OCI-LY7 (cell line): ENCODE data around the gene C1orf116. TPM values are rescaled to one million over a fixed set of nuclear protein-coding genes. Genes with fewer than 3 reads are reported as not detected.

Experiments used
- BruUV-seq: library from RNA; stranded (reverse); fragments of 400-500 nt; replicated peaks from 2 replicates; lab custom pipeline; 2021; lab: Mats Ljungman, UMichigan
- CTCF ChIA-PET: fragments of 300-600 bp; sonication (Branson Sonifier 250); formaldehyde crosslinking; loops from one replicate; lab custom pipeline; 2022; ENCODE audit warnings: antibody characterized with exemption; ENCODE audit not compliant: unreplicated experiment; lab: Charles Lee
- POLR2A ChIA-PET: fragments of 300-600 bp; sonication (Branson Sonifier 250); formaldehyde crosslinking; loops from one replicate; lab custom pipeline; 2022; ENCODE audit warnings: antibody characterized with exemption; lab: Charles Lee
- DNase-seq: peaks from one replicate; pipeline ENCODE4 v3.0.0-alpha.2; 2015; ENCODE audit warnings: low spot score
- H2AFZ ChIP-seq: fragments of 200-600 bp; sonication (generic), shearing (Covaris generic); 2 replicates; pipeline ENCODE4 v1.6.1; 2014; ENCODE audit warnings: mild to moderate bottlenecking, antibody characterized with exemption, low read length, moderate library complexity
- H3K27ac ChIP-seq: fragments of 200-600 bp; sonication (generic); 2 replicates; pipeline ENCODE4 v1.5.1; 2014; ENCODE audit warnings: mixed run types, low read depth, mild to moderate bottlenecking, moderate library complexity, low read length, inconsistent platforms; ENCODE audit not compliant: poor library complexity, severe bottlenecking
- H3K36me3 ChIP-seq: fragments of 200-600 bp; sonication (generic); 2 replicates; pipeline ENCODE4 v1.6.1; 2014; ENCODE audit warnings: mild to moderate bottlenecking, antibody characterized with exemption, low read length, moderate library complexity, mixed read lengths; ENCODE audit not compliant: insufficient read depth
- H3K4me1 ChIP-seq: fragments of 200-600 bp; sonication (generic); 2 replicates; pipeline ENCODE4 v1.5.1; 2014; ENCODE audit warnings: mild to moderate bottlenecking, low read length; ENCODE audit not compliant: insufficient read depth, poor library complexity, severe bottlenecking
- H3K4me2 ChIP-seq: fragments of 200-600 bp; sonication (generic); 2 replicates; pipeline ENCODE4 v1.6.1; 2014; ENCODE audit warnings: mild to moderate bottlenecking, low read length
- H3K4me3 ChIP-seq: fragments of 200-600 bp; sonication (generic); 2 replicates; pipeline ENCODE4 v1.5.1; 2014; ENCODE audit warnings: mild to moderate bottlenecking, low read depth, low read length; ENCODE audit not compliant: poor library complexity, severe bottlenecking
- H3K79me2 ChIP-seq: fragments of 200-600 bp; sonication (generic); 2 replicates; pipeline ENCODE4 v1.6.1; 2016; ENCODE audit warnings: low read depth, mild to moderate bottlenecking, low read length, moderate library complexity, mixed read lengths; ENCODE audit not compliant: insufficient read depth
- H3K9me2 ChIP-seq: fragments of 200-600 bp; sonication (generic); 2 replicates; pipeline ENCODE4 v1.6.1; 2016; ENCODE audit warnings: mild to moderate bottlenecking, low read length, mixed read lengths; ENCODE audit not compliant: insufficient read depth
- H3K9me3 ChIP-seq: fragments of 200-600 bp; sonication (generic); 2 replicates; pipeline ENCODE4 v1.6.1; 2014; ENCODE audit warnings: mild to moderate bottlenecking, mixed run types, low read length, mixed read lengths
- H4K20me1 ChIP-seq: fragments of 200-600 bp; sonication (generic); 2 replicates; pipeline ENCODE4 v1.6.1; 2014; ENCODE audit warnings: mild to moderate bottlenecking, antibody characterized with exemption, low read length, moderate library complexity, mixed read lengths; ENCODE audit not compliant: insufficient read depth
- EZH2phosphoT487 ChIP-seq: fragments of 200-600 bp; sonication (generic); IDR thresholded peaks from 2 replicates; pipeline ENCODE4 v1.6.1; 2018; ENCODE audit warnings: low read depth, borderline replicate concordance, mild to moderate bottlenecking, mixed run types, antibody characterized with exemption, low read length, moderate library complexity, mixed read lengths
- intact Hi-C: fragments of 100-400 bp; cut with micrococcal nuclease; formaldehyde crosslinking; loops from one replicate; pipeline ENCODE4 v1.10.0; 2022; ENCODE audit not compliant: unreplicated experiment
- total RNA-seq, 2 experiments: library from RNA; depleted of rRNA in 1 of 2; stranded (reverse); fragments of >200 nt in 1 of 2; shearing (Covaris generic) in 1 of 2; gene quantifications; 2 replicates each; pipeline ENCODE4 v1.2.3, GENCODE V29; 2014 to 2022
- TF ChIP-seq, protein P1 (sequence below): fragments of 200-600 bp; sonication (generic); conservative IDR thresholded peaks from 2 replicates; pipeline ENCODE4 v1.5.1; 2014; ENCODE audit warnings: mild to moderate bottlenecking, antibody characterized with exemption, low read length, moderate library complexity, mixed read lengths

C1orf116 gene
- total RNA-seq, 2 experiments from 2014 or later: not detected

DNA sequence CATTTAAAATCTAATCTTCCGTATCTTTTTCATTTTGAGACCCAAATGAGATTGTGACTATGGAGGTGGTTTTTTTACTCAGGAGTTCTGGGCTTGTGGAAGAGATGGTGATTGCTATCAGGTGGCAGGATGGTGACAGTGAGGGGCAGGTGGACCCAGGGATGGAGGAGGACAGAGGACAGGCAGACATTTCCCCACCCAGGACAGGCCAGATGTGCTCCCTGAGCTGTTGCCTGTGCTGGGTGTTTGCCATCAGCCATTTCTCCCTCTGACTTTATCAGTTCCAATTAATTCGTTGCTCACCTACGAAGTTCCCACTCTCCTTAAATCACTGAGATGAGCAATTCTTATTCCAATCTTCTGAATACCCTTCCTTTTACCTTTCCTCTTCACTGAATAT, 26.5 kb downstream of the C1orf116 start:
- CTCF ChIA-PET: no interaction called here
- no peak overlapping the region for H3K4me2 ChIP-seq
- H4K20me1 ChIP-seq: no peaks in the 10 kb centered on the region

DNA sequence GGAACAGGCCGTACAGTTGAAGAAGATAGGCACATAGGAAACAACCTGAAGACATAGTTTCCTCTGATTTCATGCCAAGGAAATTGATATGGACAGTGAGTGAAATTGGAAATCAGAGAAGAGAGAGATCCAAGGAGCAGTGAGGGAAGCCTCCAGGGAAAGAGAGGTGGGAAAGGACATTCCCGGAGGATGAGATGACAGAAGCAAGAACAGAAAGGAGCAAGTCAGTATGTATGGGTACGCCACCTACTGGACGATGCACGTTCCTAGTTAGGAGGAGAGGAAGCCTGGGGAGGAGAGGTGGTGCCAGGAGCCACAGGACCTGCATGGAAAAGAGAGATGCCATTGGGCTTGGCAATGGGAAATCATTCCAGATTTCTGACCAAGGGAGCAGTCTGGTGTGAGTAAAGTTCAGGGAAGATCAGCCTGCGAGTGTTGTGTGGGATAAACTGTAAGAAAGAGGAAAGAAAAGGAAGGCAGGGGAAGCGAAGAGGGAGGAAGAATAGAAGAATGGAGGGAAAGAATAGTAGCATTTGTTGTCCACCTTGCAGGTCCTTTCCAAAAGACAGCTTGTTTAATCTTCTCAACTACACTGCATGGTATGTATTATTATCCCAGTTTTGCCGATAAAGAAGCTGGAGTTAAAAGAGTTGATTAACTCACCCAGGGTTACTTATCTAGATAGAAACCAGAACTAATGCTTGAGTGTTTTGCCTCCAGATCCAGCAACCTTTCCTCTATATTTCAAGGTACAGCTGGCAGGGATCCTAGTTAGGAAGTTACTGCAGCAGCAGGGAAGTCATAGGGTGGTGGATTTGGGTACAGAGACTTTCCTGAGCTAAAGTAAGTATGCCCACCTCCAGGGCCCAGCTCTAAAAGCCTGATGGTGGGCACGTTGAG, 27.4 kb downstream of the C1orf116 start:
- H3K4me1 ChIP-seq: no peaks in the 10 kb centered on the region
- H4K20me1 ChIP-seq: no peaks in the 10 kb centered on the region
- no peaks in the 10 kb centered on the region for H3K79me2 ChIP-seq
- ChIA-PET POLR2A (interaction anchor here (0.6 kb wide), 1 partner anchor 16 kb away, joined by 3 read pairs; no protein-coding TSS in a partner anchor), CTCF (no interaction called here)
- no peaks in the 10 kb centered on the region for H3K36me3 ChIP-seq
- peak; percentile 55 for DNase-seq
- intact Hi-C loops: loop anchor here (10.0 kb wide), 1 partner anchor 70 kb away; no protein-coding TSS in a partner anchor
- H2AFZ ChIP-seq: no peak overlapping the region
- H3K27ac ChIP-seq: no peak overlapping the region
- H3K4me2 ChIP-seq: no peak overlapping the region
- no TSS peak for BruUV-seq
- TF ChIP-seq, protein P1, sequence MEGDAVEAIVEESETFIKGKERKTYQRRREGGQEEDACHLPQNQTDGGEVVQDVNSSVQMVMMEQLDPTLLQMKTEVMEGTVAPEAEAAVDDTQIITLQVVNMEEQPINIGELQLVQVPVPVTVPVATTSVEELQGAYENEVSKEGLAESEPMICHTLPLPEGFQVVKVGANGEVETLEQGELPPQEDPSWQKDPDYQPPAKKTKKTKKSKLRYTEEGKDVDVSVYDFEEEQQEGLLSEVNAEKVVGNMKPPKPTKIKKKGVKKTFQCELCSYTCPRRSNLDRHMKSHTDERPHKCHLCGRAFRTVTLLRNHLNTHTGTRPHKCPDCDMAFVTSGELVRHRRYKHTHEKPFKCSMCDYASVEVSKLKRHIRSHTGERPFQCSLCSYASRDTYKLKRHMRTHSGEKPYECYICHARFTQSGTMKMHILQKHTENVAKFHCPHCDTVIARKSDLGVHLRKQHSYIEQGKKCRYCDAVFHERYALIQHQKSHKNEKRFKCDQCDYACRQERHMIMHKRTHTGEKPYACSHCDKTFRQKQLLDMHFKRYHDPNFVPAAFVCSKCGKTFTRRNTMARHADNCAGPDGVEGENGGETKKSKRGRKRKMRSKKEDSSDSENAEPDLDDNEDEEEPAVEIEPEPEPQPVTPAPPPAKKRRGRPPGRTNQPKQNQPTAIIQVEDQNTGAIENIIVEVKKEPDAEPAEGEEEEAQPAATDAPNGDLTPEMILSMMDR: peak; percentile 86
- no peak for TF ChIP-seq EZH2phosphoT487
- no peaks in the 10 kb centered on the region for H3K9me3 ChIP-seq
- no peak overlapping the region for H3K4me3 ChIP-seq
- H3K9me2 ChIP-seq: no peaks in the 10 kb centered on the region

More for the DNA sequence above, 26.5 kb downstream of the C1orf116 start:
- H3K79me2 ChIP-seq: no peaks in the 10 kb centered on the region
- no peak overlapping the region for H3K27ac ChIP-seq
- no peak overlapping the region for H3K4me3 ChIP-seq
- intact Hi-C loops: loop anchor here (10.0 kb wide), 1 partner anchor 69 kb away; no protein-coding TSS in a partner anchor
- no peak overlapping the region for H2AFZ ChIP-seq
- BruUV-seq: no TSS peak
- POLR2A ChIA-PET: interaction anchor here (0.7 to 1.2 kb wide), 2 partner anchors 15 to 27 kb away, joined by 3 read pairs; partner anchors contain the start of gene C1orf116
- no peaks in the 10 kb centered on the region for H3K9me3 ChIP-seq
- H3K4me1 ChIP-seq: no peaks in the 10 kb centered on the region
- H3K9me2 ChIP-seq: no peaks in the 10 kb centered on the region
- TF ChIP-seq EZH2phosphoT487: no peak
- TF ChIP-seq, protein P1: no peak
- DNase-seq: no peak
- H3K36me3 ChIP-seq: no peaks in the 10 kb centered on the region
